Ovary (tissue), 9 donors: ENCODE measurements around the gene TNS4. TPM values are rescaled to one million over a fixed set of nuclear protein-coding genes. Genes with fewer than 3 reads are reported as not detected.

Source experiments
- DNase-seq, 5 donors: peaks; one replicate each; pipeline ENCODE4 v3.0.0-alpha.2; 2019 to 2020
- H3K27ac ChIP-seq, 2 donors: fragments of 200-600 bp; one replicate each; pipeline versions ENCODE4 v1.5.1 to v1.8.0; 2019 to 2022
- H3K27me3 ChIP-seq: fragments of 200-600 bp; one replicate; pipeline ENCODE4 v1.8.0; 2022
- H3K36me3 ChIP-seq: fragments of 200-600 bp; sonication (generic); one replicate; pipeline ENCODE4 v1.5.1; 2019
- H3K4me1 ChIP-seq: one replicate; pipeline ENCODE4 v1.8.1; 2013; ENCODE audit warnings: mild to moderate bottlenecking, moderate library complexity; ENCODE audit not compliant: insufficient read depth
- H3K4me3 ChIP-seq: fragments of 200-600 bp; sonication (generic); one replicate; pipeline ENCODE4 v1.5.1; 2017
- H3K9me3 ChIP-seq, 2 donors: fragments of 200-600 bp in 1 of 2; sonication (generic) in 1 of 2; one replicate each; pipeline versions ENCODE4 v1.5.1 to v1.8.1; 2013 to 2019; ENCODE audit warnings: mild to moderate bottlenecking in 1 of 2, moderate library complexity in 1 of 2
- EP300 ChIP-seq: sonication (generic); formaldehyde crosslinking; IDR thresholded peaks from one replicate; pipeline ENCODE4 v1.6.1; 2017; ENCODE audit warnings: antibody characterized with exemption
- POLR2A ChIP-seq: fragments of 450-650 bp; IDR thresholded peaks from one replicate; pipeline ENCODE4 v1.6.1; 2017; ENCODE audit warnings: antibody characterized with exemption, mild to moderate bottlenecking, moderate library complexity
- WGBS, 3 donors: extraction: QIAGEN DNeasy Blood & Tissue Kit in 1 of 3; methylation state at CpG; one replicate each; pipeline versions ENCODE4 v1.1.5 to v1.1.7; 2013 to 2017; 5-methylcytosine and 5-hydroxymethylcytosine counted together
- intact Hi-C, 4 donors: fragments of 100-400 bp; cut with DNase I; formaldehyde crosslinking; loops; one replicate each; pipeline versions ENCODE4 v1.11.0 to v1.15.1; 2022 to 2023
- polyA plus RNA-seq, 2 donors: library from polyadenylated mRNA; stranded (reverse); fragments of 200-250 nt in 1 of 2; fragments of 350-450 nt in 1 of 2; fragmentation: Illumina TruSeq in 1 of 2; extraction: RNeasy Lipid Tissue Mini Kit (QIAGEN cat#74804) in 1 of 2; gene quantifications; one replicate each; pipeline ENCODE4 v1.2.3, GENCODE V29; 2013 to 2014
- total RNA-seq, 7 donors: library from RNA; depleted of rRNA in 2 of 7; stranded (reverse); fragments of >200 nt in 2 of 7; fragmentation: NEBNext Ultra II Directional in 3 of 7; extraction: Animal tissue kit (Norgen Biotek cat#: 25700) in 3 of 7; gene quantifications; one replicate each; pipeline versions ENCODE4 v1.1.0 to v1.2.4, GENCODE V29; 2016 to 2023
- TF ChIP-seq, protein P1 (sequence below), 3 donors: fragments of 450-650 bp in 2 of 3; fragments of 200-600 bp in 1 of 3; IDR thresholded peaks; one replicate each; pipeline versions ENCODE4 v1.5.1 to v1.8.0; 2016 to 2022; ENCODE audit warnings: antibody characterized with exemption in 3 of 3, mild to moderate bottlenecking in 1 of 3
- donor health status: DM: no; HTN: no; CAD: no; lungs with moderate emphysema.
- donor health status: DM: no; HTN: no; CAD: no.
- donor health status: Bipolar disorder and iron deficiency.
- donor health status: DM: yes; HTN: yes; CAD: no.
- donor health status: DM: no; HTN: no; CAD: no.
- donor health status: DM: yes; HTN: yes; CAD: no.

Gene TNS4
- total and polyA plus RNA-seq, 9 donors, result 0.13 to 6.2 (median 0.54) TPM; not detected in 5

DNA sequence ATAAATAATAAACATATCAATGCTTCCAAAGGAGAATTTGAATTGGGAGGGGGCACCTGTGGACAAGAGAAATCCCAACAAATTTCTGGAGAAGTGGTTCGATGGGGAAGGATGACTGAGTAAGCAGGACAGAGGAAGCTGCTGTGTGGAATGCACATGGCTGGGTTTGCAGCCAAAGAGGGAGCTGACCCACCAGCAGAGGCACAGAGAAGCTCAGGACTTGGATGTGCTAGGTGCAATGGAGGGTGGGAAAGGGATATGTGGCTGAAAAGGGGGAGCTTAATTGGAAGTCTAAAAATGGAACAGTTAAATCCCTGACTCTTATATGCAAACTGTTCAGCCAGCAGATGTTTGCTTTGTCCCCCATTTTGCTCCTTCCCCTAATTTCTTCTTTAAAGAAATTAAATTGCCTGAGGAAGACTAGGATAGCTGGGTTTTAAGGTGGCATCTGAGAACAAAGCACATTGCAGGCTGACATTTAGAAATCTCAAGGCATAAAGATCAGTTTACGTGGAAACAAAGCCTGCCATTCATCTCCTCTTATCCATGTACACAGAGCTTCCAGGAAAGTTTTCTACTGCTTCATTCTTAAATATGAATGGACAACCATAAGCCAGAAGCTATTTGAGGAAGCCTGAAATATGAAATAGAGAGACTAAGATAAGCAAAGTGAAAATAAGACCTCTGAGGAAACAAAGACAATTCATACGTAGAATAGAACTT is 23.0 kb upstream of the TNS4 start:
- intact Hi-C loops, result loop anchor here in 2 of 4 donors (5.0 to 10.0 kb wide), 2 partner anchors 112 to 160 kb away; partner anchors contain the start of gene GJD3 (in 1 of the 2)
- TF ChIP-seq, protein P1, sequence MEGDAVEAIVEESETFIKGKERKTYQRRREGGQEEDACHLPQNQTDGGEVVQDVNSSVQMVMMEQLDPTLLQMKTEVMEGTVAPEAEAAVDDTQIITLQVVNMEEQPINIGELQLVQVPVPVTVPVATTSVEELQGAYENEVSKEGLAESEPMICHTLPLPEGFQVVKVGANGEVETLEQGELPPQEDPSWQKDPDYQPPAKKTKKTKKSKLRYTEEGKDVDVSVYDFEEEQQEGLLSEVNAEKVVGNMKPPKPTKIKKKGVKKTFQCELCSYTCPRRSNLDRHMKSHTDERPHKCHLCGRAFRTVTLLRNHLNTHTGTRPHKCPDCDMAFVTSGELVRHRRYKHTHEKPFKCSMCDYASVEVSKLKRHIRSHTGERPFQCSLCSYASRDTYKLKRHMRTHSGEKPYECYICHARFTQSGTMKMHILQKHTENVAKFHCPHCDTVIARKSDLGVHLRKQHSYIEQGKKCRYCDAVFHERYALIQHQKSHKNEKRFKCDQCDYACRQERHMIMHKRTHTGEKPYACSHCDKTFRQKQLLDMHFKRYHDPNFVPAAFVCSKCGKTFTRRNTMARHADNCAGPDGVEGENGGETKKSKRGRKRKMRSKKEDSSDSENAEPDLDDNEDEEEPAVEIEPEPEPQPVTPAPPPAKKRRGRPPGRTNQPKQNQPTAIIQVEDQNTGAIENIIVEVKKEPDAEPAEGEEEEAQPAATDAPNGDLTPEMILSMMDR (IDR thresholded peaks at IDR 0.05), result no peak
- TF ChIP-seq EP300, result no peak
- no peak for TF ChIP-seq POLR2A
- Histone ChIP-seq H3K4me3 (no peak overlapping the region), H3K9me3 (no peaks in the 10 kb centered on the region), H3K36me3 (no peaks in the 10 kb centered on the region), H3K27ac (no peak overlapping the region), H3K4me1 (no peaks in the 10 kb centered on the region), H3K27me3 (no peaks in the 10 kb centered on the region)
- 22 to 37% (median 30%) methylated on average over 3 of the region's 3 CpGs for WGBS, 3 donors
- DNase-seq, result peak in 1 of 5 donors; percentile 10

DNA sequence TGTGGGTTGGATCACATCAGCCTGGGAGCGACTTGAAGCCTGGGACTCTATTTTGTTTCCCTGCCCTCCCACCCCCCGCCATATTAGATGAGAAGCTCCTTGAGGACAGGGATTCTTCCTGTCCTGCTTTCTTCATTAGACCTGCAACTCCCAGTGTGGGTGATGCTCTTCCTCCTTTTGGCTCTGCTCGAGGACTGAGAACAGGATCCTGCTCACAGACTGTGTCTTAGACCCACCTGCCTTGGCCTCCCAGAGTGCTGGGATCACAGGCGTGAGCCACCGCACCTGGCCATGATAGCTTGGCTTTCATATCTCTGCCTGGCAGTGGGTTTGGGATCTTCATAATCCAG is 21.5 kb upstream of the TNS4 start:
- TF ChIP-seq, protein P1 (IDR thresholded peaks at IDR 0.05), result no peak
- TF ChIP-seq EP300 (no peak), POLR2A (no peak)
- no peak overlapping the region for H3K4me3 ChIP-seq
- H3K9me3 ChIP-seq, result no peaks in the 10 kb centered on the region
- intact Hi-C loops, result loop anchor here in 2 of 4 donors (5.0 to 10.0 kb wide), 2 partner anchors 111 to 158 kb away; partner anchors contain the start of gene GJD3 (in 1 of the 2)
- no peak for DNase-seq
- no peaks in the 10 kb centered on the region for H3K27me3 ChIP-seq
- H3K4me1 ChIP-seq, result no peaks in the 10 kb centered on the region
- WGBS, 3 donors, result 91 to 95% (median 94%) methylated on average over 3 to 5 of the region's 5 CpGs
- no peaks in the 10 kb centered on the region for H3K36me3 ChIP-seq
- H3K27ac ChIP-seq, result no peak overlapping the region

DNA sequence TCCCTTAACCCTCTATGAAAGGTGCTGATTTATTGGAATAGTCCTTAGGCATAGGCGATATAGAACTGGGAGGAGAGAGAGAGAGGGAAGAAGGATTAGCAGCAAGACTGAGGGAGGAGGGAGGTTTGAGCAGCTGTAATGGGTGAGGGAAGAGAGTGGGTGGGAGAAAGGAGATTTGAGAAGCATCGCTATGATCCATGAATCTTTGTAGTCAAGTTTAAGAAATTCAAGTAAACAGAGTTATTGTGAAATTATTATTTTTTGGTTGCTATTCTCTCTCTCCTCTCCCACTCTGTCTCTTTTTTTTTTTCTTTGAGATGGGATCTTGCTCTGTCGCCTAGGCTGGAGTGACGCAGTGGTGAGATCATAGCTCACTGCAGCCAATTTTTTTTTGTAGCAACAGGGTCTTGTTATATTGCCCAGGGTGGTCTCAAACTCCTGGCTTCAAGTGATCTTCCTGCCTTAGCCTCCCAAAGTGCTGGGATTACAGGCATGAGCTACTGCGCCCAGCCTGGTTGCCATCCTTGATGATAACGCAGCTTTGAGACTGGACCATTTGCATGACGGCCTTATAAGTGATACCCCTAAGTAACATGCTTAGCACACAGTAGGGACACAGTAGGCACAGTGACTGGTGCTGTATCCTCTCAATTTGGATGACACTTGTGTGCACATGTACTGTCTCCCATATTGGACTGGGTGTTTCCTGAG is 21.0 kb upstream of the TNS4 start:
- WGBS, 3 donors, result 67 to 77% (median 76%) methylated on average over 7 of the region's 7 CpGs
- H3K27ac ChIP-seq, result no peak overlapping the region
- no peaks in the 10 kb centered on the region for H3K36me3 ChIP-seq
- H3K27me3 ChIP-seq, result no peaks in the 10 kb centered on the region
- DNase-seq, result peak in 1 of 5 donors; percentile 13
- no peaks in the 10 kb centered on the region for H3K9me3 ChIP-seq
- H3K4me1 ChIP-seq, result no peaks in the 10 kb centered on the region
- intact Hi-C loops, result loop anchor here in 2 of 4 donors (5.0 to 10.0 kb wide), 2 partner anchors 110 to 158 kb away; partner anchors contain the start of gene GJD3 (in 1 of the 2)
- no peak overlapping the region for H3K4me3 ChIP-seq
- TF ChIP-seq EP300 (no peak), POLR2A (no peak)
- TF ChIP-seq, protein P1 (IDR thresholded peaks at IDR 0.05), result no peak

DNA sequence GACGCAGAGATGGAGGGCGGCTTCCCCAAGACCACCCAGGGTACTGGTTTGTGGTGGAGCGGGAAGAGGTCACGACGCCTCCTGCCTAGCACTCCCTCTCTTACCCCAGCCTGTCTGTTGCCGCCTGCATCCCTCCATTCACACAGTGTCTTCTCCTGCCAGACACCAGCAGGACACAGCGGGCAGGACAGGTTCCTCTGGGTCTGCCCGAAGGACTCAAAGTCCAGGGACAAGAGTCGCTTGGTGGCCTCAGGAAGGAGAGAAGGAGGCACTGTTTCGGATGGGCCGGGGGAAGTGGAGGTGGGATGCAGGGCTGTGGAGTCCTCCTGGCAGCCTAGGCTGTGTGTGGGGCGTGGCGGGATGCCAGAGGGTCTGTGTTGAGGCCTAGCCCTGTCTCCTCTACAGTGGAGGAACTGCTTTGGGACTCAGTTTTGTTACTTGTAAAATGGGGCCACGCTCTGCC is 19.6 kb upstream of the TNS4 start:
- no peak for TF ChIP-seq EP300
- no peak for TF ChIP-seq POLR2A
- TF ChIP-seq, protein P1 (IDR thresholded peaks at IDR 0.05), result no peak
- H3K27me3 ChIP-seq, result no peaks in the 10 kb centered on the region
- peak in 1 of 5 donors; percentile 38 for DNase-seq
- H3K9me3 ChIP-seq, result no peaks in the 10 kb centered on the region
- no peaks in the 10 kb centered on the region for H3K36me3 ChIP-seq
- no peak overlapping the region for H3K27ac ChIP-seq
- no peak overlapping the region for H3K4me3 ChIP-seq
- intact Hi-C loops, result loop anchor here in 2 of 4 donors (5.0 to 10.0 kb wide), 2 partner anchors 109 to 156 kb away; partner anchors contain the start of gene GJD3 (in 1 of the 2)
- no peaks in the 10 kb centered on the region for H3K4me1 ChIP-seq
- WGBS, 3 donors, result 89 to 91% (median 90%) methylated on average over 14 of the region's 14 CpGs
